Panc1 (cell line): ENCODE results near the gene ASH1L. TPM values are rescaled to one million over a fixed set of nuclear protein-coding genes. Genes with fewer than 3 reads are reported as not detected.

ENCODE experiments used
- ATAC-seq: fragments of 200-7000 bp; cut with Tn5 transposase; 2 replicates; pipeline ENCODE4 v1.9.1; 2020; ENCODE audit warnings: mild to moderate bottlenecking, moderate library complexity
- BruUV-seq: library from RNA; stranded (reverse); fragments of 400-500 nt; replicated peaks from 2 replicates; lab custom pipeline; 2021; lab: Mats Ljungman, UMichigan
- CTCF ChIA-PET: fragments of 300-600 bp; sonication (Branson Sonifier 250); formaldehyde crosslinking; loops from one replicate; lab custom pipeline; 2022; ENCODE audit warnings: antibody characterized with exemption; lab: Charles Lee
- POLR2A ChIA-PET: fragments of 300-600 bp; sonication (Branson Sonifier 250); formaldehyde crosslinking; loops from one replicate; lab custom pipeline; 2022; ENCODE audit warnings: antibody characterized with exemption; lab: Charles Lee
- DNase-seq: peaks from one replicate; pipeline ENCODE4 v3.0.0-alpha.2; 2010; ENCODE audit warnings: low read depth, low spot score
- H3K27ac ChIP-seq: 2 replicates; pipeline ENCODE4 v1.5.1; 2011; ENCODE audit warnings: mild to moderate bottlenecking, low read length, inconsistent platforms
- H3K27me3 ChIP-seq: fragments of 200-500 bp; sonication (Bioruptor generic); 2 replicates; pipeline ENCODE4 v1.6.0; 2014; ENCODE audit warnings: low read length, inconsistent platforms; ENCODE audit not compliant: control insufficient read depth, insufficient read depth
- H3K36me3 ChIP-seq: fragments of 200-500 bp; sonication (Bioruptor generic); 2 replicates; pipeline ENCODE4 v1.5.1; 2014; ENCODE audit warnings: inconsistent platforms, mild to moderate bottlenecking, low read length, moderate library complexity; ENCODE audit not compliant: control insufficient read depth, insufficient read depth
- H3K4me1 ChIP-seq: 2 replicates; pipeline ENCODE4 v1.5.1; 2011; ENCODE audit warnings: inconsistent platforms, mild to moderate bottlenecking, low read length, moderate library complexity; ENCODE audit not compliant: control insufficient read depth, insufficient read depth
- H3K4me3 ChIP-seq, 2 experiments: 2 replicates each; pipeline ENCODE4 v1.5.1; 2011 to 2012; ENCODE audit warnings: low read depth in 2 of 2, low read length in 2 of 2, mild to moderate bottlenecking in 2 of 2, inconsistent platforms in 1 of 2, moderate library complexity in 1 of 2
- H3K9me3 ChIP-seq: fragments of 200-500 bp; sonication (Bioruptor generic); 2 replicates; pipeline ENCODE4 v1.5.1; 2014; ENCODE audit warnings: low read depth, mild to moderate bottlenecking, inconsistent platforms, low read length, moderate library complexity; ENCODE audit not compliant: control insufficient read depth, insufficient read depth
- CTCF ChIP-seq: fragments of 450-650 bp; IDR thresholded peaks from 2 replicates; pipeline ENCODE4 v1.5.1; 2017; ENCODE audit warnings: mild to moderate bottlenecking
- POLR2AphosphoS5 ChIP-seq: IDR thresholded peaks from 2 replicates; pipeline ENCODE4 v1.6.1; 2012; ENCODE audit warnings: mild to moderate bottlenecking, low read depth, low read length, moderate library complexity
- SIN3A ChIP-seq: IDR thresholded peaks from 2 replicates; pipeline ENCODE4 v1.6.1; 2012; ENCODE audit warnings: low read depth, mild to moderate bottlenecking, low read length, moderate library complexity, borderline replicate concordance; ENCODE audit not compliant: insufficient read depth
- TCF7L2 ChIP-seq: IDR thresholded peaks from 2 replicates; pipeline ENCODE4 v1.6.1; 2011; ENCODE audit warnings: mild to moderate bottlenecking, low read depth, low read length, inconsistent platforms
- in situ Hi-C: cut with HindIII; loops from 2 replicates; pipeline ENCODE4 v1.10.0; 2016; ENCODE audit warnings: low sequenced_read_pairs, low pct_unique_long_range_greater_than_20kb
- intact Hi-C: fragments of 100-400 bp; cut with micrococcal nuclease; formaldehyde crosslinking; loops from one replicate; pipeline ENCODE4 v1.10.0; 2022; ENCODE audit not compliant: unreplicated experiment
- total RNA-seq: library from RNA; stranded (reverse); gene quantifications from one replicate; pipeline ENCODE4 v1.2.1, GENCODE V29; 2021; ENCODE audit not compliant: unreplicated experiment
- TF ChIP-seq, protein P1 (sequence below), 2 experiments: IDR thresholded peaks; 2 replicates each; pipeline ENCODE4 v1.6.1; 2011 to 2012; ENCODE audit warnings: low read depth in 2 of 2, control low read depth in 1 of 2, low read length in 1 of 2, mild to moderate bottlenecking in 1 of 2, moderate library complexity in 1 of 2; ENCODE audit not compliant: insufficient read depth in 1 of 2

ASH1L gene
- total RNA-seq, 1 experiment from 2014 or later: 40.9 TPM

GRCh38 chr1:155548706-155549105 is 13.9 kb downstream of the ASH1L start:
- ChIA-PET POLR2A (no interaction called here), CTCF (no interaction called here)
- Histone ChIP-seq H3K9me3 (no peaks in the 10 kb centered on the region), H3K4me1 (0 out of 2 replicates have a peak, but pooled peaks cover 2% of the 10 kb centered on the region), H3K27ac (no peak overlapping the region), H3K4me3 (no peak overlapping the region), H3K36me3 (no peaks in the 10 kb centered on the region), H3K27me3 (no peaks in the 10 kb centered on the region)
- TF ChIP-seq, protein P1, sequence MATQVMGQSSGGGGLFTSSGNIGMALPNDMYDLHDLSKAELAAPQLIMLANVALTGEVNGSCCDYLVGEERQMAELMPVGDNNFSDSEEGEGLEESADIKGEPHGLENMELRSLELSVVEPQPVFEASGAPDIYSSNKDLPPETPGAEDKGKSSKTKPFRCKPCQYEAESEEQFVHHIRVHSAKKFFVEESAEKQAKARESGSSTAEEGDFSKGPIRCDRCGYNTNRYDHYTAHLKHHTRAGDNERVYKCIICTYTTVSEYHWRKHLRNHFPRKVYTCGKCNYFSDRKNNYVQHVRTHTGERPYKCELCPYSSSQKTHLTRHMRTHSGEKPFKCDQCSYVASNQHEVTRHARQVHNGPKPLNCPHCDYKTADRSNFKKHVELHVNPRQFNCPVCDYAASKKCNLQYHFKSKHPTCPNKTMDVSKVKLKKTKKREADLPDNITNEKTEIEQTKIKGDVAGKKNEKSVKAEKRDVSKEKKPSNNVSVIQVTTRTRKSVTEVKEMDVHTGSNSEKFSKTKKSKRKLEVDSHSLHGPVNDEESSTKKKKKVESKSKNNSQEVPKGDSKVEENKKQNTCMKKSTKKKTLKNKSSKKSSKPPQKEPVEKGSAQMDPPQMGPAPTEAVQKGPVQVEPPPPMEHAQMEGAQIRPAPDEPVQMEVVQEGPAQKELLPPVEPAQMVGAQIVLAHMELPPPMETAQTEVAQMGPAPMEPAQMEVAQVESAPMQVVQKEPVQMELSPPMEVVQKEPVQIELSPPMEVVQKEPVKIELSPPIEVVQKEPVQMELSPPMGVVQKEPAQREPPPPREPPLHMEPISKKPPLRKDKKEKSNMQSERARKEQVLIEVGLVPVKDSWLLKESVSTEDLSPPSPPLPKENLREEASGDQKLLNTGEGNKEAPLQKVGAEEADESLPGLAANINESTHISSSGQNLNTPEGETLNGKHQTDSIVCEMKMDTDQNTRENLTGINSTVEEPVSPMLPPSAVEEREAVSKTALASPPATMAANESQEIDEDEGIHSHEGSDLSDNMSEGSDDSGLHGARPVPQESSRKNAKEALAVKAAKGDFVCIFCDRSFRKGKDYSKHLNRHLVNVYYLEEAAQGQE (IDR thresholded peaks at IDR 0.05; ENCODE audit: insufficient read depth in 1 of 2, low read depth in 2 of 2, low read length in 1 of 2): no peak
- DNase-seq: no peak
- intact Hi-C loops (no loop called here), in situ Hi-C loops (no loop called here)
- no peak for ATAC-seq
- TSS peak; percentile 48 for BruUV-seq

DNA sequence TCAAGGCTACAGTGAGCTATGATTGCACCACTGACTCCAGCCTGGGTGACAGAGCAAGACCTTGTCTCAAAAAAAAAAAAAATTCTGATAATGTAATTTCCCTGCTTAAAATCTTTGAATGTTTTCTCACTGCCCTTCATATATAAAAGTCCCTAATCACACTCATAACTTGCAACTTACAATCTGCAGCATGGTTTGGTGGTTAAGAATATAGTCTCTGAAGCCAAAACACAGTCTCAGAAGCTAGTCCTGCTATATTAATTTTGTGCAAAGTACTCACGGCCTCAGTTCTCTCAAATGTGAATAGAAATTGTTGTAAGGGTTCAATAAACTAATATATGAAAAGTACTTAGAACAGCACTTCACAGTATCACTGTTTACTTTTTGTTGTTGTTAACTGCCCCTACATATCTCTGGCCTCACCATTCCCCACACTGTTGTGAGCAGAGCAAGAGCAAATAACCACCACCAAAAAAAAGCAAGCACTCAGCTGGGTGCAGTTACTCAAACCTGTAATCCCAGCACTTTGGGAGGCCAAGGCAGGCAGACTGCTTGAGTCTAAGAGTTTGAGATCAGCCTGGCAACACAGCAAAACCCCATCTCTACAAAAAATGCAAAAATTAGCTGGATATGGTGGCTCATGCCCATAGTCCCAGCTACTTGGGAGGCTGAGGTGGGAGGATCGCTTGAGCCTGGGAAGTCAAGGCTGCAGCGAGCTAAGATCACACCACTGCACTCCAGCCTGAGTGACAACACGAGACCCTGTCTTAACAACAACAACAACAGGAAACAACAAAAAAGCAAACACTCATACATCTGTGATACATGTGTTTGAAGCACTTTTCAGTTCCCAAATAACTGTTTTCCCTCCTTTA is 22.4 kb downstream of the ASH1L start:
- no peaks in the 10 kb centered on the region for H3K27me3 ChIP-seq
- H3K4me3 ChIP-seq: no peak overlapping the region
- no peaks in the 10 kb centered on the region for H3K9me3 ChIP-seq
- BruUV-seq: no TSS peak
- TF ChIP-seq POLR2AphosphoS5 (no peak), TCF7L2 (no peak)
- POLR2A ChIA-PET: no interaction called here
- no peak overlapping the region for H3K27ac ChIP-seq
- no peak for ATAC-seq
- in situ Hi-C loops (no loop called here), intact Hi-C loops (no loop called here)
- DNase-seq: no peak
- CTCF ChIA-PET: no interaction called here
- peaks cover 19% of the 10 kb centered on the region for H3K4me1 ChIP-seq
- no peaks in the 10 kb centered on the region for H3K36me3 ChIP-seq

DNA sequence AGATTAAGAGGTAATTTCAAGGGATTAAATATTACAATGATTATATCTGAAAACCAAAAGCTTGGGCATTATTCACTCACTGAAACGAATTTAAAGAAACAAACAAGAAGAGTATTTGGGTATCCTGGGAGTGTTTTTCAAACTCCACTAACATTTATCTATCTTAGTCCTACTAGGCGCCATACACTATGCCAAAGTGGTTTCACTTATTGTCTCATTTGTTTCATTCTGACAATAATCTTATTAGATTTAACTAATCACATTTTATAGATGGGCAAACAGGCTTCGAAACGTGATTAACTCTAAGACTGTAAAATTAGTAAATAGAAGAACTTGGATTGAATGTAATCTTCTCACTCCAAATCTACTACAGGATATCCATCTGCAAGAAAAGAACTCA is 25.4 kb downstream of the ASH1L start:
- TF ChIP-seq TCF7L2 (no peak), POLR2AphosphoS5 (no peak), SIN3A (no peak), CTCF (no peak)
- TF ChIP-seq, protein P1 (IDR thresholded peaks at IDR 0.05; ENCODE audit: insufficient read depth in 1 of 2, low read depth in 2 of 2, low read length in 1 of 2): no peak
- CTCF ChIA-PET: no interaction called here
- Histone ChIP-seq H3K36me3 (no peaks in the 10 kb centered on the region), H3K4me1 (peaks cover 19% of the 10 kb centered on the region), H3K27me3 (no peaks in the 10 kb centered on the region), H3K27ac (no peak overlapping the region), H3K4me3 (no peak overlapping the region), H3K9me3 (no peaks in the 10 kb centered on the region)
- DNase-seq (no peak), ATAC-seq (no peak)
- BruUV-seq: no TSS peak
- in situ Hi-C loops: no loop called here
- POLR2A ChIA-PET: no interaction called here
- intact Hi-C loops: no loop called here
